Keratinocyte (primary cell): Measurements from ENCODE around the gene CMTM2. TPM values are rescaled to one million over a fixed set of nuclear protein-coding genes. Genes with fewer than 3 reads are reported as not detected.
"Not testable (repeated sequence)": the region's sequence is repeated elsewhere in the genome, so short reads cannot be mapped to it uniquely, and the experiment has no call there.

ENCODE experiments used
- DNase-seq: peaks from one replicate; pipeline ENCODE4 v3.0.0-alpha.2; 2011; ENCODE audit warnings: low read depth, missing footprints, low spot score
- FAIRE-seq: peaks from 2 replicates; lab custom pipeline; 2011; peaks lifted over from hg19 to GRCh38; lab: Jason Lieb, UNC
- H2AFZ ChIP-seq: 2 replicates; pipeline ENCODE4 v1.6.0; 2012; ENCODE audit warnings: low read length, control low read depth, inconsistent platforms; ENCODE audit not compliant: control insufficient read depth
- H3K27ac ChIP-seq: 2 replicates; pipeline ENCODE4 v1.5.1; 2011; ENCODE audit warnings: low read length; ENCODE audit not compliant: control insufficient read depth, insufficient read depth
- H3K27me3 ChIP-seq: 3 replicates; pipeline ENCODE4 v1.6.0; 2011; ENCODE audit warnings: low read length; ENCODE audit not compliant: control insufficient read depth, insufficient read depth; ENCODE audit errors: extremely low read depth
- H3K36me3 ChIP-seq, 2 experiments: 2 replicates in 1 of 2; 3 replicates in 1 of 2; pipeline ENCODE4 v1.5.1; 2011; ENCODE audit warnings: low read length in 2 of 2, mild to moderate bottlenecking in 1 of 2; ENCODE audit not compliant: control insufficient read depth in 2 of 2, insufficient read depth in 2 of 2; ENCODE audit errors: extremely low read depth in 1 of 2
- H3K4me1 ChIP-seq: 3 replicates; pipeline ENCODE4 v1.5.1; 2011; ENCODE audit warnings: low read length; ENCODE audit not compliant: control insufficient read depth, insufficient read depth; ENCODE audit errors: extremely low read depth
- H3K4me2 ChIP-seq: 3 replicates; pipeline ENCODE4 v1.6.0; 2011; ENCODE audit warnings: low read depth, low read length; ENCODE audit not compliant: control insufficient read depth, insufficient read depth; ENCODE audit errors: extremely low read depth
- H3K4me3 ChIP-seq, 3 experiments: fragments of 200-600 bp in 1 of 3; sonication (generic) in 1 of 3; 2 replicates in 2 of 3; 3 replicates in 1 of 3; pipeline ENCODE4 v1.5.1; 2011 to 2016; ENCODE audit warnings: low read length in 3 of 3, mild to moderate bottlenecking in 3 of 3, control low read depth in 2 of 3, inconsistent platforms in 1 of 3, low read depth in 1 of 3, mixed read lengths in 1 of 3, mixed run types in 1 of 3, moderate library complexity in 1 of 3; ENCODE audit not compliant: control insufficient read depth in 2 of 3, insufficient read depth in 2 of 3; ENCODE audit errors: extremely low read depth in 1 of 3
- H3K79me2 ChIP-seq: 2 replicates; pipeline ENCODE4 v1.6.0; 2012; ENCODE audit warnings: low read length; ENCODE audit not compliant: control insufficient read depth, insufficient read depth
- H3K9ac ChIP-seq: 3 replicates; pipeline ENCODE4 v1.6.0; 2011; ENCODE audit warnings: low read length; ENCODE audit not compliant: control insufficient read depth, insufficient read depth; ENCODE audit errors: extremely low read depth
- H3K9me1 ChIP-seq: 3 replicates; pipeline ENCODE4 v1.6.0; 2011; ENCODE audit warnings: low read length; ENCODE audit not compliant: control insufficient read depth, insufficient read depth; ENCODE audit errors: extremely low read depth
- H3K9me3 ChIP-seq: 2 replicates; pipeline ENCODE4 v1.5.1; 2012; ENCODE audit warnings: low read depth, low read length; ENCODE audit not compliant: control insufficient read depth
- H4K20me1 ChIP-seq: 3 replicates; pipeline ENCODE4 v1.6.0; 2011; ENCODE audit warnings: low read length; ENCODE audit not compliant: control insufficient read depth, insufficient read depth; ENCODE audit errors: extremely low read depth
- EZH2 ChIP-seq: IDR thresholded peaks from one replicate; pipeline ENCODE4 v1.6.1; 2012; ENCODE audit warnings: inconsistent platforms, mild to moderate bottlenecking, low read length, moderate library complexity
- dilution Hi-C: fragments of 300-500 bp; cut with MboI; formaldehyde crosslinking; loops from one replicate; pipeline ENCODE4 v1.7.0; 2020; ENCODE audit warnings: low sequenced_read_pairs; ENCODE audit not compliant: extremely low pct_ligation_motif_present
- polyA plus RNA-seq, 5 experiments: library from polyadenylated mRNA; depleted of rRNA in 3 of 5; stranded (reverse) in 3 of 5; stranded (forward) in 1 of 5; unstranded in 1 of 5; fragments of >200 nt; gene quantifications; 1 replicate in 1 of 5; 2 replicates in 3 of 5; 3 replicates in 1 of 5; pipeline versions ENCODE4 v1.2.1 to v1.2.3, GENCODE V29; 2011 to 2012; ENCODE audit warnings: missing spikeins in 2 of 5, low read depth in 1 of 5, low replicate concordance in 1 of 5
- TF ChIP-seq, protein P1 (sequence below), 3 experiments: IDR thresholded peaks in 1 of 3; conservative IDR thresholded peaks in 1 of 3; optimal IDR thresholded peaks in 1 of 3; 2 replicates in 2 of 3; 3 replicates in 1 of 3; pipeline versions ENCODE3 to v1.5.1; 2011; ENCODE audit warnings: low read length in 3 of 3, mild to moderate bottlenecking in 3 of 3, moderate library complexity in 2 of 3, control low read depth in 1 of 3, inconsistent platforms in 1 of 3; ENCODE audit not compliant: insufficient read depth in 2 of 3; ENCODE audit errors: extremely low read depth in 1 of 3

CMTM2 gene
- polyA plus RNA-seq, 1 donor (not counting 4 experiments of a cell fraction or from before 2014, with no cell fraction given): not detected

DNA sequence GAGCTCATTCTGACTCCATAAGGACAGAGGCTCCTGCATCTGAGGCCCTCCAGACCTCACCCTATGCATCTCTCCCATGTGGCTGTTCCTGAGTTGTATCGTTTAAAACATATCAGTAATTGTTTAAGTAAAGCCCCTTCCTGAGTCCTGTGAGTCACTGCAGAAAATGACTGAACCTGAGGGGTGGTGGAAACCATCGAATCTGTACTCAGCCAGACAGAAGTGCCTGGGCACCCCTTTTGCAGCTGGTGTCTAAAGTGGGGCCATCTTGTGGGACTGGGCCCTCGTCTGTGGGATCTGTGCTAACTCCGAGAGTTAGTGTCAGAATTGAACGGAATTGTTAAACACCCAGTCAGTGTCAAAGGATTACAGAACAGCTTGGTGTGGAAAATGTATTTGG lies 50.6 kb downstream of the CMTM2 start:
- H3K4me2 ChIP-seq: no peak overlapping the region
- no peaks in the 10 kb centered on the region for H3K36me3 ChIP-seq
- no peaks in the 10 kb centered on the region for H3K79me2 ChIP-seq
- TF ChIP-seq EZH2: no peak
- TF ChIP-seq, protein P1, sequence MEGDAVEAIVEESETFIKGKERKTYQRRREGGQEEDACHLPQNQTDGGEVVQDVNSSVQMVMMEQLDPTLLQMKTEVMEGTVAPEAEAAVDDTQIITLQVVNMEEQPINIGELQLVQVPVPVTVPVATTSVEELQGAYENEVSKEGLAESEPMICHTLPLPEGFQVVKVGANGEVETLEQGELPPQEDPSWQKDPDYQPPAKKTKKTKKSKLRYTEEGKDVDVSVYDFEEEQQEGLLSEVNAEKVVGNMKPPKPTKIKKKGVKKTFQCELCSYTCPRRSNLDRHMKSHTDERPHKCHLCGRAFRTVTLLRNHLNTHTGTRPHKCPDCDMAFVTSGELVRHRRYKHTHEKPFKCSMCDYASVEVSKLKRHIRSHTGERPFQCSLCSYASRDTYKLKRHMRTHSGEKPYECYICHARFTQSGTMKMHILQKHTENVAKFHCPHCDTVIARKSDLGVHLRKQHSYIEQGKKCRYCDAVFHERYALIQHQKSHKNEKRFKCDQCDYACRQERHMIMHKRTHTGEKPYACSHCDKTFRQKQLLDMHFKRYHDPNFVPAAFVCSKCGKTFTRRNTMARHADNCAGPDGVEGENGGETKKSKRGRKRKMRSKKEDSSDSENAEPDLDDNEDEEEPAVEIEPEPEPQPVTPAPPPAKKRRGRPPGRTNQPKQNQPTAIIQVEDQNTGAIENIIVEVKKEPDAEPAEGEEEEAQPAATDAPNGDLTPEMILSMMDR (optimal IDR thresholded peaks at IDR 0.05 in 1 of 3, IDR thresholded peaks at IDR 0.05 in 1 of 3, conservative IDR thresholded peaks at IDR 0.05 in 1 of 3; ENCODE audit: extremely low read depth in 1 of 3, insufficient read depth in 2 of 3, low read length in 3 of 3): no peak
- no peak overlapping the region for H3K27ac ChIP-seq
- H3K9me3 ChIP-seq: no peaks in the 10 kb centered on the region
- H2AFZ ChIP-seq: no peak overlapping the region
- H3K4me3 ChIP-seq: no peak overlapping the region
- no peaks in the 10 kb centered on the region for H4K20me1 ChIP-seq
- DNase-seq: no peak
- peaks cover 15% of the 10 kb centered on the region for H3K4me1 ChIP-seq
- peaks cover 4% of the 10 kb centered on the region for H3K9me1 ChIP-seq
- dilution Hi-C loops: no loop called here
- H3K9ac ChIP-seq: no peak overlapping the region
- no peaks in the 10 kb centered on the region for H3K27me3 ChIP-seq
- no peak for FAIRE-seq

DNA sequence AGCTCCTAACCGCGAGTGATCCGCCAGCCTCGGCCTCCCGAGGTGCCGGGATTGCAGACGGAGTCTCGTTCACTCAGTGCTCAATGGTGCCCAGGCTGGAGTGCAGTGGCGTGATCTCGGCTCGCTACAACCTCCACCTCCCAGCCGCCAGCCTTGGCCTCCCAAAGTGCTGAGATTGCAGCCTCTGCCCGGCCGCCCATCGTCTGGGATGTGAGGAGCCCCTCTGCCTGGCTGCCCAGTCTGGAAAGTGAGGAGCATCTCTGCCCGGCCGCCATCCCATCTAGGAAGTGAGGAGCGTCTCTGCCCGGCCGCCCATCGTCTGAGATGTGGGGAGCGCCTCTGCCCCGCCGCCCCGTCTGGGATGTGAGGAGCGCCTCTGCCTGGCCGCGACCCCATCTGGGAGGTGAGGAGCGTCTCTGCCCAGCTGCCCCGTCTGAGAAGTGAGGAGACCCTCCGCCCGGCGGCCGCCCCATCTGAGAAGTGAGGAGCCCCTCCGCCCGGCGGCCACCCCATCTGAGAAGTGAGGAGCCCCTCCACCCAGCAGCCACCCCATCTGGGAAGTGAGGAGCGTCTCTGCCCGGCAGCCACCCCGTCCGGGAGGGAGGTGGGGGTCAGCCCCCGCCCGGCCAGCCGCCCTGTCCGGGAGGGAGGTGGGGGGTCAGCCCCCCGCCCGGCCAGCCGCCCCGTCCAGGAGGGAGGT lies 51.4 kb downstream of the CMTM2 start:
- H3K9me1 ChIP-seq, H3K4me2 ChIP-seq, H3K9ac ChIP-seq, DNase-seq, FAIRE-seq, H3K27ac ChIP-seq, H3K27me3 ChIP-seq, H3K9me3 ChIP-seq, dilution Hi-C loops, H3K36me3 ChIP-seq, H4K20me1 ChIP-seq, H3K79me2 ChIP-seq, H3K4me3 ChIP-seq, H2AFZ ChIP-seq: not testable (repeated sequence)
- H3K4me1 ChIP-seq: peaks cover 15% of the 10 kb centered on the region

DNA sequence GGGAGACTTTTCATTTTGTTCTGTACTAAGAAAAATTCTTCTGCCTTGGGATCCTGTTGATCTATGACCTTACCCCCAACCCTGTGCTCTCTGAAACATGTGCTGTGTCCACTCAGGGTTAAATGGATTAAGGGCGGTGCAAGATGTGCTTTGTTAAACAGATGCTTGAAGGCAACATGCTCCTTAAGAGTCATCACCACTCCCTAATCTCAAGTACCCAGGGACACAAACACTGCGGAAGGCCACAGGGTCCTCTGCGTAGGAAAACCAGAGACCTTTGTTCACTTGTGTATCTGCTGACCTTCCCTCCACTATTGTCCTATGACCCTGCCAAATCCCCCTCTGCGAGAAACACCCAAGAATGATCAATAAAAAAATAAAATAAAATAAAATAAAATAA lies 52.3 kb downstream of the CMTM2 start:
- H3K27me3 ChIP-seq, dilution Hi-C loops, H2AFZ ChIP-seq, H3K9me1 ChIP-seq, FAIRE-seq, H3K27ac ChIP-seq, H3K36me3 ChIP-seq, H3K79me2 ChIP-seq, DNase-seq, H4K20me1 ChIP-seq, H3K4me1 ChIP-seq, H3K4me3 ChIP-seq, H3K9me3 ChIP-seq, H3K4me2 ChIP-seq, H3K9ac ChIP-seq: not testable (repeated sequence)
